RWPE1 (cell line): ENCODE measurements around the gene USP54.

Experiments used
- CTCF ChIA-PET: fragments of 350-600 bp; sonication (Branson Sonifier 250); formaldehyde crosslinking; extraction: SDS; loops from one replicate; lab custom pipeline; 2021; lab: Yijun Ruan, JAX
- POLR2A ChIA-PET: fragments of 400-600 bp; formaldehyde crosslinking; extraction: SDS; loops from one replicate; lab custom pipeline; 2020; ENCODE audit warnings: antibody characterized with exemption; ENCODE audit not compliant: low non-redundant PET; lab: Yijun Ruan, JAX
- DNase-seq: peaks from one replicate; pipeline ENCODE4 v3.0.0; 2012; ENCODE audit warnings: low spot score
- H3K27ac ChIP-seq: fragments of 450-650 bp; 2 replicates; pipeline ENCODE4 v1.5.1; 2017
- CTCF ChIP-seq: fragments of 450-650 bp; conservative IDR thresholded peaks from 2 replicates; pipeline ENCODE4 v1.5.1; 2017; ENCODE audit warnings: low read depth, mild to moderate bottlenecking

USP54 gene

GRCh38 chr10:73609116-73609515, 18.0 kb upstream of the USP54 start:
- no peak for DNase-seq
- no peak overlapping the region for H3K27ac ChIP-seq
- ChIA-PET POLR2A (interaction anchor here (1.0 kb wide), 1 partner anchor 18 kb away, joined by 3 read pairs; no protein-coding TSS in a partner anchor), CTCF (interaction anchor here (0.6 kb wide), 1 partner anchor 23 kb away, joined by 3 read pairs; no protein-coding TSS in a partner anchor)
- no peak for TF ChIP-seq CTCF

GRCh38 chr10:73601486-73601921, 10.4 kb upstream of the USP54 start:
- ChIA-PET CTCF (interaction anchor here (0.6 to 0.7 kb wide), 3 partner anchors 41 to 1081 kb away, joined by 3 read pairs; no protein-coding TSS in a partner anchor), POLR2A (interaction anchor here (0.6 kb wide), 1 partner anchor 28 kb away, joined by 3 read pairs; no protein-coding TSS in a partner anchor)
- peak; percentile 87 for DNase-seq
- H3K27ac ChIP-seq: no peak overlapping the region
- TF ChIP-seq CTCF: no peak

- CTCF ChIA-PET: interaction anchor here (0.5 to 0.7 kb wide), 3 partner anchors 15 to 59 kb away, joined by 3 to 5 read pairs (median 4); no protein-coding TSS in a partner anchor
- no peak for TF ChIP-seq CTCF
- no peak overlapping the region for H3K27ac ChIP-seq
- POLR2A ChIA-PET: no interaction called here
- DNase-seq: no peak
Measured at GRCh38 chr10:73597346-73597745, 6.2 kb upstream of the USP54 start.

- ChIA-PET POLR2A (no interaction called here), CTCF (no interaction called here)
- DNase-seq: no peak
- no peak for TF ChIP-seq CTCF
- H3K27ac ChIP-seq: no peak overlapping the region
Measured at GRCh38 chr10:73593812-73594211, 2.7 kb upstream of the USP54 start.

GRCh38 chr10:73593110-73593509, 2.0 kb upstream of the USP54 start:
- CTCF ChIA-PET: interaction anchor here (0.7 to 0.8 kb wide), 2 partner anchors 12 to 238 kb away, joined by 3 to 4 read pairs; no protein-coding TSS in a partner anchor
- POLR2A ChIA-PET: no interaction called here
- no peak for DNase-seq
- TF ChIP-seq CTCF: no peak
- H3K27ac ChIP-seq: no peak overlapping the region

GRCh38 chr10:73591935-73592699, 975 bp upstream of the USP54 start:
- peak; percentile 46 for DNase-seq
- no peak overlapping the region for H3K27ac ChIP-seq
- no peak for TF ChIP-seq CTCF
- ChIA-PET CTCF (interaction anchor here (0.7 to 0.9 kb wide), 3 partner anchors 11 to 237 kb away, joined by 3 to 4 read pairs (median 4); no protein-coding TSS in a partner anchor), POLR2A (no interaction called here)
